HepG2 (cell line): ENCODE results near the gene VEGFA. TPM values are rescaled to one million over a fixed set of nuclear protein-coding genes. Genes with fewer than 3 reads are reported as not detected.

ENCODE experiments used
- ATAC-seq: fragments of 200-7000 bp; cut with Tn5 transposase; 3 replicates; pipeline ENCODE4 v1.9.1; 2020; ENCODE audit warnings: mild to moderate bottlenecking, moderate library complexity
- BruUV-seq: library from RNA; stranded (reverse); fragments of 400-500 nt; replicated peaks from 2 replicates; lab custom pipeline; 2021; lab: Mats Ljungman, UMichigan
- CTCF ChIA-PET: fragments of 300-600 bp; formaldehyde crosslinking; extraction: SDS; loops from one replicate; lab custom pipeline; 2021; ENCODE audit warnings: low total read pairs, inconsistent platforms, low intra/inter-chr PET ratio; lab: Yijun Ruan, JAX
- POLR2A ChIA-PET: fragments of 350-600 bp; sonication (Branson Sonifier 250); formaldehyde crosslinking; loops from one replicate; lab custom pipeline; 2020; ENCODE audit warnings: antibody characterized with exemption, inconsistent platforms; lab: Yijun Ruan, JAX
- DNase-seq: peaks from one replicate; pipeline ENCODE4 v3.0.0-alpha.2; 2015; ENCODE audit warnings: low spot score
- FAIRE-seq: peaks from 3 replicates; lab custom pipeline; 2011; peaks lifted over from hg19 to GRCh38; lab: Jason Lieb, UNC
- H2AFZ ChIP-seq: one replicate; pipeline ENCODE4 v1.6.1; 2011; ENCODE audit warnings: low read length, inconsistent platforms
- H3K27ac ChIP-seq: fragments of 300-600 bp; 3 replicates; pipeline ENCODE4 v1.8.0; 2011; ENCODE audit warnings: mixed run types, mild to moderate bottlenecking, mixed read lengths, low read length, inconsistent platforms; ENCODE audit not compliant: insufficient read depth; ENCODE audit errors: extremely low read length
- H3K27me3 ChIP-seq, 2 experiments: fragments of 200-600 bp in 1 of 2; 2 replicates in 1 of 2; 3 replicates in 1 of 2; pipeline versions ENCODE4 v1.6.0 to v1.8.0; 2011; ENCODE audit warnings: low read length in 2 of 2, mild to moderate bottlenecking in 2 of 2, moderate library complexity in 2 of 2, inconsistent platforms in 1 of 2; ENCODE audit not compliant: insufficient read depth in 2 of 2, control insufficient read depth in 1 of 2
- H3K36me3 ChIP-seq, 2 experiments: fragments of 200-600 bp in 1 of 2; replicated peaks in 1 of 2; 2 replicates in 1 of 2; 3 replicates in 1 of 2; pipeline versions ENCODE4 v1.5.1 to v1.8.0; 2011; ENCODE audit warnings: low read length in 2 of 2, inconsistent platforms in 1 of 2; ENCODE audit not compliant: insufficient read depth in 2 of 2, control insufficient read depth in 1 of 2
- H3K4me1 ChIP-seq: 2 replicates; pipeline ENCODE4 v1.5.1; 2012; ENCODE audit warnings: low read length, inconsistent platforms; ENCODE audit not compliant: insufficient read depth
- H3K4me2 ChIP-seq: 2 replicates; pipeline ENCODE4 v1.6.0; 2011; ENCODE audit warnings: low read depth, low read length, inconsistent platforms
- H3K4me3 ChIP-seq, 3 experiments: fragments of 200-600 bp in 1 of 3; sonication (generic), shearing (Covaris generic) in 1 of 3; replicated peaks in 1 of 3; 2 replicates each; pipeline ENCODE4 v1.5.1; 2011 to 2016; ENCODE audit warnings: low read length in 3 of 3, inconsistent platforms in 2 of 3, low read depth in 2 of 3, mild to moderate bottlenecking in 2 of 3, control low read depth in 1 of 3, mixed read lengths in 1 of 3; ENCODE audit not compliant: insufficient read depth in 1 of 3
- H3K79me2 ChIP-seq: one replicate; pipeline ENCODE4 v1.6.1; 2011; ENCODE audit warnings: low read length, inconsistent platforms; ENCODE audit not compliant: insufficient read depth
- H3K9ac ChIP-seq: 2 replicates; pipeline ENCODE4 v1.6.0; 2011; ENCODE audit warnings: mild to moderate bottlenecking, low read depth, low read length, inconsistent platforms; ENCODE audit not compliant: insufficient read depth
- H3K9me3 ChIP-seq: 2 replicates; pipeline ENCODE4 v1.5.1; 2012; ENCODE audit warnings: mild to moderate bottlenecking, low read length
- H4K20me1 ChIP-seq: 2 replicates; pipeline ENCODE4 v1.6.0; 2011; ENCODE audit warnings: inconsistent platforms, mild to moderate bottlenecking, low read length, moderate library complexity; ENCODE audit not compliant: insufficient read depth
- CEBPB ChIP-seq: IDR thresholded peaks from 2 replicates; pipeline ENCODE4 v1.6.1; 2011; ENCODE audit warnings: low read depth, low read length, improper control_type of control experiment, borderline replicate concordance
- CEBPG ChIP-seq: IDR thresholded peaks from 2 replicates; pipeline ENCODE4 v1.6.1; 2016
- CREB1 ChIP-seq, 2 experiments: fragments of 450-650 bp in 1 of 2; IDR thresholded peaks; 2 replicates each; pipeline ENCODE4 v1.6.1; 2016 to 2017; ENCODE audit warnings: control low read depth in 1 of 2, mild to moderate bottlenecking in 1 of 2, missing compliant biosample characterization in 1 of 2, missing genetic modification characterization in 1 of 2
- KDM4B ChIP-seq: sonication (generic); formaldehyde crosslinking; IDR thresholded peaks from 2 replicates; pipeline ENCODE4 v1.4.0; 2020; ENCODE audit warnings: missing genetic modification reagents
- PAF1 ChIP-seq: IDR thresholded peaks from 2 replicates; pipeline ENCODE4 v1.6.1; 2016; ENCODE audit warnings: missing genetic modification reagents, missing compliant biosample characterization
- ZSCAN22 ChIP-seq: sonication (generic); formaldehyde crosslinking; IDR thresholded peaks from 2 replicates; pipeline ENCODE4 v1.4.0; 2020; ENCODE audit warnings: mild to moderate bottlenecking, missing genetic modification reagents
- WGBS: methylation state at CpG from one replicate; pipeline ENCODE4 v1.1.6; 2017; ENCODE audit warnings: low lambda C conversion rate; 5-methylcytosine and 5-hydroxymethylcytosine counted together
- in situ Hi-C: cut with HindIII; loops from 2 replicates; pipeline ENCODE4 v1.10.0; 2017; ENCODE audit warnings: low pct_unique_long_range_greater_than_20kb; ENCODE audit not compliant: extremely low pct_ligation_motif_present
- intact Hi-C: fragments of 100-400 bp; cut with micrococcal nuclease; formaldehyde crosslinking; loops from one replicate; pipeline ENCODE4 v1.10.0; 2022; ENCODE audit not compliant: unreplicated experiment
- polyA plus RNA-seq, 8 experiments: library from polyadenylated mRNA; depleted of rRNA in 3 of 8; stranded (reverse) in 7 of 8; unstranded in 1 of 8; fragments of >200 nt; fragmentation: Illumina TruSeq in 4 of 8; extraction: Trizol in 4 of 8; gene quantifications; 2 replicates each; pipeline versions ENCODE4 v1.2.1 to v1.2.3, GENCODE V29; 2011 to 2016; ENCODE audit warnings: low read depth in 4 of 8, missing spikeins in 1 of 8, mixed read lengths in 1 of 8; ENCODE audit not compliant: insufficient read depth in 1 of 8
- total RNA-seq, 5 experiments: library from RNA; depleted of rRNA; stranded (reverse); fragments of >200 nt; fragmentation: Illumina TruSeq; extraction: Trizol; gene quantifications; 2 replicates each; pipeline ENCODE4 v1.2.3, GENCODE V29; 2016; ENCODE audit warnings: low read depth in 1 of 5
- TF ChIP-seq, protein P1 (sequence below): sonication (generic); formaldehyde crosslinking; IDR thresholded peaks from 2 replicates; pipeline ENCODE4 v1.4.0; 2020; ENCODE audit warnings: mild to moderate bottlenecking, missing genetic modification reagents

VEGFA gene
- total and polyA plus RNA-seq, 2 of the 13 experiments (the other 11 are each of a cell fraction or from before 2014, with no cell fraction given): 68.1 to 629 TPM

DNA sequence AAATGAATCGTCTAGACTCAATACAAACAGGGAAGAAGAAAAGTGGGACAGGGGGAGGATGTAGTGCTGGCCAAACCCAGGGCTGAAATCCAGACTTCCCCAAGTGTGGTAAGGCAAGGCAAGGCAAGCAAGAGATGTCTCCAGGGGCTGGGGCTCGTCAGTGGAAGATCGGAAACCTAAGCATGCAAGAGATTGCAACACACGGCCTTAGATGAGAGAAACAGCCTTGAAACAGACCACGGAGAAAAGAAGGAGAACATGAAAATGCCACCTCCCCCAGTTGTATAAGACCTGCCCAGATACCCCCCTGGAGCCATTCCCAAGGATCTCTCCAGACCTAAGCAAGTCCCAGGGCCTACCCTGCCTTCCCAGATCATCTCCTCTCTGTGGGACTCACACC is 20.0 kb downstream of the VEGFA start:
- FAIRE-seq (no peak), DNase-seq (no peak)

DNA sequence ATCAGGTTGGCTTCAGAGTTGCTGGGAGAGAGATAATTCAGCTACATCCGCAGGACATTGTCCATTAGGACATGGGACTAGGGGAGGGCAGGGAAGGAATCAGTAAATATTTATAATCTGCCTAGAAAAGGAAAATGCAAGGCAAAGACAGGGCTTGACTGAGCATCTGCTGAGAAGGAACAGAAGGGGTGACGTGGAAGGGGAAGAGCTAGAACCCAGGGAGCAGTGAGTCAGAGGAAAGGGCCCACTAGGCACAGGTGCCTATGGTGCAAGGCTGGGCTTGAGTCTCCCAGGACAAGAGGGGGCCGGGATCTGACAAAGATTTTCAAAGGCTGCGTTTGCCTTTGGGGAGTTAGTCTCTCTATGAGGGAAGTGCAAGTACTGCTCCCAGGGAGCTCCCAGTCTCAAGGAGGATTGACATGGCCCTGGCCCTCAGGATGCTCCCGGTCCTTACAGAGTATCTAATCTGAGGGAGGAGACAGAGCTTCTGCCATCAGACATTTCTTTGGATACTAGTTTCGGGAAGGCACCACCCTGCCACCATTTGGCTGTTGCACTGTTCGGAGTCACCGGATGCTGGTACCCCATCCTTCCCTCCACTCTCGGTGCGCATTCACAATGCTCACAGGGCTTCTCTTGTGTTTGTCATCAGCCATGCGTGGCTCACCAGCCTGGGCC is 21.9 kb downstream of the VEGFA start:
- ChIA-PET POLR2A (no interaction called here), CTCF (no interaction called here)
- Histone ChIP-seq H3K4me3 (no peak overlapping the region), H3K9ac (no peak overlapping the region), H2AFZ (no peak overlapping the region), H3K27me3 (peaks cover 2 to 35% of the 10 kb centered on the region in 2 experiments; a peak in 3 of 5 replicates), H4K20me1 (peaks cover 2% of the 10 kb centered on the region; the same call in 1 of the 2 replicates), H3K79me2 (no peaks in the 10 kb centered on the region), H3K9me3 (no peaks in the 10 kb centered on the region), H3K4me2 (no peak overlapping the region), H3K36me3 (no peaks in the 10 kb centered on the region), H3K27ac (no peak overlapping the region), H3K4me1 (peaks cover 14% of the 10 kb centered on the region)
- no peak for FAIRE-seq
- in situ Hi-C loops: no loop called here
- DNase-seq: no peak
- WGBS: 61% methylated on average over 10 of the region's 11 CpGs
- no TSS peak for BruUV-seq
- intact Hi-C loops: no loop called here
- no peak for ATAC-seq
- TF ChIP-seq ZSCAN22 (peak; percentile 94), CREB1 (IDR thresholded peaks at IDR 0.05) (0 out of 2 replicates have a peak, but pooled peaks have one; percentile 5), CREB1 (CRISPR knock-in tag; IDR thresholded peaks at IDR 0.05) (no peak), KDM4B (CRISPR knock-in tag) (no peak)

More for the DNA sequence above, 20.0 kb downstream of the VEGFA start:
- H3K9me3 ChIP-seq: no peaks in the 10 kb centered on the region
- no peak overlapping the region for H3K4me3 ChIP-seq
- H3K4me1 ChIP-seq: no peaks in the 10 kb centered on the region
- POLR2A ChIA-PET: interaction anchor here (1.3 to 1.9 kb wide), 3 partner anchors 14 to 20 kb away, joined by 3 to 5 read pairs (median 5); partner anchors contain the start of gene VEGFA
- CTCF ChIA-PET: no interaction called here
- H3K79me2 ChIP-seq: no peaks in the 10 kb centered on the region
- 0 out of 2 replicates have a peak, but pooled peaks have one; percentile 14 for TF ChIP-seq CEBPG (CRISPR knock-in tag)
- TF ChIP-seq, protein P1, sequence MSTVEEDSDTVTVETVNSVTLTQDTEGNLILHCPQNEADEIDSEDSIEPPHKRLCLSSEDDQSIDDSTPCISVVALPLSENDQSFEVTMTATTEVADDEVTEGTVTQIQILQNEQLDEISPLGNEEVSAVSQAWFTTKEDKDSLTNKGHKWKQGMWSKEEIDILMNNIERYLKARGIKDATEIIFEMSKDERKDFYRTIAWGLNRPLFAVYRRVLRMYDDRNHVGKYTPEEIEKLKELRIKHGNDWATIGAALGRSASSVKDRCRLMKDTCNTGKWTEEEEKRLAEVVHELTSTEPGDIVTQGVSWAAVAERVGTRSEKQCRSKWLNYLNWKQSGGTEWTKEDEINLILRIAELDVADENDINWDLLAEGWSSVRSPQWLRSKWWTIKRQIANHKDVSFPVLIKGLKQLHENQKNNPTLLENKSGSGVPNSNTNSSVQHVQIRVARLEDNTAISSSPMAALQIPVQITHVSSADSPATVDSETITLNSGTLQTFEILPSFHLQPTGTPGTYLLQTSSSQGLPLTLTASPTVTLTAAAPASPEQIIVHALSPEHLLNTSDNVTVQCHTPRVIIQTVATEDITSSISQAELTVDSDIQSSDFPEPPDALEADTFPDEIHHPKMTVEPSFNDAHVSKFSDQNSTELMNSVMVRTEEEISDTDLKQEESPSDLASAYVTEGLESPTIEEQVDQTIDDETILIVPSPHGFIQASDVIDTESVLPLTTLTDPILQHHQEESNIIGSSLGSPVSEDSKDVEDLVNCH (CRISPR knock-in tag): no peak
- peak; percentile 68 for TF ChIP-seq CEBPB
- no peak for TF ChIP-seq PAF1 (CRISPR knock-in tag)
- no peak overlapping the region for H3K9ac ChIP-seq
- H2AFZ ChIP-seq: no peak overlapping the region
- intact Hi-C loops: no loop called here
- in situ Hi-C loops: no loop called here
- ATAC-seq: peak; percentile 21
- H3K27ac ChIP-seq: no peak overlapping the region
- H3K36me3 ChIP-seq: peaks cover 5 to 6% of the 10 kb centered on the region in 2 experiments
- whole genome bisulfite sequencing: 4% methylated on average over 5 of the region's 5 CpGs
- peaks cover 2 to 34% of the 10 kb centered on the region in 2 experiments; a peak in 3 of 5 replicates for H3K27me3 ChIP-seq
- peaks cover 18% of the 10 kb centered on the region; the same call in 1 of the 2 replicates for H4K20me1 ChIP-seq
- H3K4me2 ChIP-seq: no peak overlapping the region
- BruUV-seq: no TSS peak
